IMR-90 (cell line): ENCODE measurements around the gene SHC2. TPM values are rescaled to one million over a fixed set of nuclear protein-coding genes. Genes with fewer than 3 reads are reported as not detected.
"Not testable (repeated sequence)": the region's sequence is repeated elsewhere in the genome, so short reads cannot be mapped to it uniquely, and the experiment has no call there.

Experiments
- ATAC-seq: fragments of 200-7000 bp; cut with Tn5 transposase; 2 replicates; pipeline ENCODE4 v1.9.1; 2020; ENCODE audit warnings: low read depth, mild to moderate bottlenecking, moderate library complexity
- BruUV-seq: library from RNA; stranded (reverse); fragments of 400-500 nt; replicated peaks from 2 replicates; lab custom pipeline; 2021; lab: Mats Ljungman, UMichigan
- CTCF ChIA-PET: fragments of 300-600 bp; formaldehyde crosslinking; extraction: SDS; loops from one replicate; lab custom pipeline; 2021; ENCODE audit warnings: antibody characterized with exemption; lab: Yijun Ruan, JAX
- POLR2A ChIA-PET: fragments of 300-600 bp; sonication (Branson Sonifier 250); formaldehyde crosslinking; loops from one replicate; lab custom pipeline; 2022; ENCODE audit warnings: antibody characterized with exemption; ENCODE audit not compliant: unreplicated experiment; lab: Charles Lee
- DNase-seq: peaks from one replicate; pipeline ENCODE4 v3.0.0; 2013
- H2AFZ ChIP-seq: replicated peaks from 2 replicates; pipeline ENCODE3; 2013; ENCODE audit warnings: low read length, mild to moderate bottlenecking; ENCODE audit not compliant: poor library complexity
- H2AK5ac ChIP-seq: 2 replicates; pipeline ENCODE4 v1.6.1; 2013; ENCODE audit warnings: low read depth, low read length, inconsistent platforms
- H2AK9ac ChIP-seq: replicated peaks from 2 replicates; pipeline ENCODE3; 2013; ENCODE audit warnings: mild to moderate bottlenecking, low read depth, low read length, moderate library complexity; ENCODE audit not compliant: poor library complexity
- H2BK120ac ChIP-seq: 2 replicates; pipeline ENCODE4 v1.6.1; 2013; ENCODE audit warnings: low read depth, low read length, inconsistent platforms
- H2BK15ac ChIP-seq: 3 replicates; pipeline ENCODE4 v1.6.1; 2013; ENCODE audit warnings: low read depth, low read length, inconsistent platforms
- H2BK20ac ChIP-seq: 2 replicates; pipeline ENCODE4 v1.6.1; 2013; ENCODE audit warnings: low read depth, mild to moderate bottlenecking, inconsistent platforms, low read length, moderate library complexity
- H2BK5ac ChIP-seq: 2 replicates; pipeline ENCODE4 v1.6.1; 2013; ENCODE audit warnings: mild to moderate bottlenecking, low read depth, low read length, inconsistent platforms; ENCODE audit not compliant: poor library complexity, severe bottlenecking
- H3K14ac ChIP-seq: replicated peaks from 2 replicates; pipeline ENCODE4 v1.6.1; 2013; ENCODE audit warnings: low read depth, low read length, inconsistent platforms
- H3K18ac ChIP-seq: 2 replicates; pipeline ENCODE4 v1.6.1; 2013; ENCODE audit warnings: low read depth, low read length, control low read depth
- H3K23ac ChIP-seq: 2 replicates; pipeline ENCODE4 v1.6.1; 2013; ENCODE audit warnings: low read depth, low read length, inconsistent platforms
- H3K27ac ChIP-seq: 2 replicates; pipeline ENCODE4 v1.5.1; 2013; ENCODE audit warnings: mild to moderate bottlenecking, control low read depth, low read length; ENCODE audit not compliant: insufficient read depth
- H3K27me3 ChIP-seq: 2 replicates; pipeline ENCODE4 v1.6.1; 2013; ENCODE audit warnings: low read length; ENCODE audit not compliant: control insufficient read depth, insufficient read depth
- H3K36me3 ChIP-seq: 2 replicates; pipeline ENCODE4 v1.6.1; 2013; ENCODE audit warnings: low read length, mixed read lengths; ENCODE audit not compliant: control insufficient read depth, insufficient read depth
- H3K4ac ChIP-seq: 2 replicates; pipeline ENCODE4 v1.6.1; 2013; ENCODE audit warnings: low read depth, low read length, inconsistent platforms
- H3K4me1 ChIP-seq: 2 replicates; pipeline ENCODE4 v1.6.1; 2013; ENCODE audit warnings: low read length, mixed read lengths; ENCODE audit not compliant: control insufficient read depth, insufficient read depth
- H3K4me2 ChIP-seq: 2 replicates; pipeline ENCODE4 v1.6.1; 2013; ENCODE audit warnings: low read depth, mild to moderate bottlenecking, control low read depth, low read length, moderate library complexity
- H3K4me3 ChIP-seq: 2 replicates; pipeline ENCODE4 v1.5.1; 2013; ENCODE audit warnings: low read depth, mild to moderate bottlenecking, control low read depth, low read length, moderate library complexity; ENCODE audit not compliant: insufficient read depth
- H3K56ac ChIP-seq: 2 replicates; pipeline ENCODE4 v1.6.1; 2013; ENCODE audit warnings: low read length, inconsistent platforms; ENCODE audit not compliant: insufficient read depth; ENCODE audit errors: extremely low read depth
- H3K79me1 ChIP-seq, 2 experiments: 2 replicates each; pipeline ENCODE4 v1.6.1; 2013; ENCODE audit warnings: low read length in 2 of 2, inconsistent platforms in 1 of 2, low read depth in 1 of 2
- H3K9ac ChIP-seq: 2 replicates; pipeline ENCODE4 v1.6.1; 2013; ENCODE audit warnings: low read depth, low read length, control low read depth
- H3K9me1 ChIP-seq: 2 replicates; pipeline ENCODE4 v1.6.1; 2013; ENCODE audit warnings: low read length, inconsistent platforms; ENCODE audit not compliant: insufficient read depth
- H3K9me3 ChIP-seq: 2 replicates; pipeline ENCODE4 v1.6.1; 2013; ENCODE audit warnings: low read length; ENCODE audit not compliant: control insufficient read depth, insufficient read depth
- H4K20me1 ChIP-seq: 2 replicates; pipeline ENCODE4 v1.6.1; 2013; ENCODE audit warnings: low read length, inconsistent platforms; ENCODE audit not compliant: insufficient read depth
- H4K5ac ChIP-seq: 2 replicates; pipeline ENCODE4 v1.6.1; 2013; ENCODE audit warnings: mild to moderate bottlenecking, low read depth, low read length, control low read depth
- H4K8ac ChIP-seq, 2 experiments: 2 replicates each; pipeline ENCODE4 v1.6.1; 2013; ENCODE audit warnings: low read depth in 2 of 2, low read length in 2 of 2, control low read depth in 1 of 2, inconsistent platforms in 1 of 2
- H4K91ac ChIP-seq: 2 replicates; pipeline ENCODE4 v1.6.1; 2013; ENCODE audit warnings: low read depth, low read length, inconsistent platforms; ENCODE audit not compliant: insufficient read depth
- WGBS, 2 experiments: methylation state at CpG; one replicate each; pipeline versions ENCODE4 v1.1.5 to v1.1.7; 2013; ENCODE audit warnings: missing lambda C conversion rate in 2 of 2; ENCODE audit not compliant: insufficient read length in 1 of 2; ENCODE audit errors: extremely low coverage in 2 of 2; 5-methylcytosine and 5-hydroxymethylcytosine counted together
- dilution Hi-C: fragments of 300-500 bp; cut with HindIII; formaldehyde crosslinking; loops from one replicate; pipeline ENCODE4 v1.14.3; 2018; ENCODE audit warnings: low sequenced_read_pairs; ENCODE audit not compliant: unreplicated experiment
- in situ Hi-C: fragments of 300-500 bp; cut with MboI; formaldehyde crosslinking; loops from 3 replicates; pipeline ENCODE4 v1.14.3; 2019; ENCODE audit warnings: low sequenced_read_pairs, inconsistent platforms, mixed read lengths
- intact Hi-C: fragments of 100-400 bp; cut with micrococcal nuclease; formaldehyde crosslinking; loops from 2 replicates; pipeline ENCODE4 v1.10.0; 2022
- polyA plus RNA-seq, 3 experiments: library from polyadenylated mRNA; depleted of rRNA; stranded (reverse); fragments of >200 nt; gene quantifications; 2 replicates each; pipeline ENCODE4 v1.2.3, GENCODE V29; 2012; ENCODE audit warnings: low replicate concordance in 1 of 3
- total RNA-seq: library from RNA; depleted of rRNA; stranded (reverse); fragments of >200 nt; gene quantifications from 2 replicates; pipeline ENCODE4 v1.2.3, GENCODE V29; 2012

SHC2 gene
- total and polyA plus RNA-seq, 2 of the 4 experiments (the other 2 are of a cell fraction): 0.68 TPM; not detected in 1

- H3K79me1 ChIP-seq, H3K36me3 ChIP-seq, in situ Hi-C loops, H2AK5ac ChIP-seq, H4K91ac ChIP-seq, POLR2A ChIA-PET, H2BK5ac ChIP-seq, intact Hi-C loops, H3K56ac ChIP-seq, H2AFZ ChIP-seq, BruUV-seq, H3K14ac ChIP-seq, H3K4me3 ChIP-seq, ATAC-seq, H2BK15ac ChIP-seq, H3K4me2 ChIP-seq, H3K27ac ChIP-seq, H3K9ac ChIP-seq, H2BK120ac ChIP-seq, H4K20me1 ChIP-seq, H3K4ac ChIP-seq, dilution Hi-C loops, H3K18ac ChIP-seq, H3K23ac ChIP-seq, H2AK9ac ChIP-seq, H2BK20ac ChIP-seq, H3K4me1 ChIP-seq, DNase-seq, CTCF ChIA-PET, H3K9me3 ChIP-seq, H4K8ac ChIP-seq, H3K9me1 ChIP-seq, H4K5ac ChIP-seq: not testable (repeated sequence)
- WGBS, 2 experiments: no CpG with 5 or more reads among the region's 22 CpGs
- peaks cover 16% of the 10 kb centered on the region for H3K27me3 ChIP-seq
These were observed 74.1 kb downstream of the SHC2 start for GRCh38 chr19:386632-387301.
